Sigmoid colon (tissue), 7 donors: ENCODE measurements around the gene TIAM1. TPM values are rescaled to one million over a fixed set of nuclear protein-coding genes. Genes with fewer than 3 reads are reported as not detected.

Source experiments
- DNase-seq: peaks from one replicate; pipeline ENCODE4 v3.0.0-alpha.2; 2019
- H3K27ac ChIP-seq, 4 donors: fragments of 200-600 bp; sonication (generic); one replicate each; pipeline ENCODE4 v1.5.1; 2016 to 2019; ENCODE audit warnings: mild to moderate bottlenecking in 1 of 4
- H3K27me3 ChIP-seq, 3 donors: fragments of 200-600 bp; sonication (generic); one replicate each; pipeline ENCODE4 v1.5.1; 2019; ENCODE audit warnings: mild to moderate bottlenecking in 1 of 3
- H3K36me3 ChIP-seq, 4 donors: fragments of 200-600 bp; sonication (generic); one replicate each; pipeline ENCODE4 v1.5.1; 2016 to 2019
- H3K4me1 ChIP-seq, 4 donors: fragments of 200-600 bp; sonication (generic); one replicate each; pipeline ENCODE4 v1.5.1; 2017 to 2019
- H3K4me3 ChIP-seq, 4 donors: fragments of 200-600 bp; sonication (generic); one replicate each; pipeline ENCODE4 v1.5.1; 2017 to 2019; ENCODE audit warnings: mild to moderate bottlenecking in 2 of 4, moderate library complexity in 1 of 4
- H3K9me3 ChIP-seq, 4 donors: fragments of 200-600 bp in 3 of 4; sonication (generic) in 3 of 4; one replicate each; pipeline versions ENCODE4 v1.5.1 to v1.6.1; 2013 to 2019
- CTCF ChIP-seq, 4 experiments: fragments of 450-650 bp in 3 of 4; fragments of 200-600 bp in 1 of 4; IDR thresholded peaks; one replicate each; pipeline ENCODE4 v1.5.1; 2016 to 2019; ENCODE audit warnings: antibody characterized with exemption in 4 of 4, mild to moderate bottlenecking in 3 of 4, moderate library complexity in 2 of 4
- EP300 ChIP-seq, 4 donors: sonication (generic); formaldehyde crosslinking; IDR thresholded peaks; one replicate each; pipeline ENCODE4 v1.6.1; 2017; ENCODE audit warnings: antibody characterized with exemption in 4 of 4
- POLR2A ChIP-seq, 2 donors: fragments of 450-650 bp; IDR thresholded peaks; one replicate each; pipeline ENCODE4 v1.6.1; 2016; ENCODE audit warnings: antibody characterized with exemption in 2 of 2, mild to moderate bottlenecking in 2 of 2, moderate library complexity in 2 of 2
- POLR2AphosphoS5 ChIP-seq, 4 donors: sonication (generic); formaldehyde crosslinking; IDR thresholded peaks; one replicate each; pipeline ENCODE4 v1.6.1; 2017; ENCODE audit warnings: antibody characterized with exemption in 4 of 4
- WGBS, 2 donors: extraction: QIAGEN DNeasy Blood & Tissue Kit; methylation state at CpG; one replicate each; pipeline ENCODE4 v1.1.7; 2013; 5-methylcytosine and 5-hydroxymethylcytosine counted together
- intact Hi-C: fragments of 100-400 bp; cut with DNase I; formaldehyde crosslinking; loops from one replicate; pipeline ENCODE4 v1.15.1; 2023
- polyA plus RNA-seq, 3 donors: library from polyadenylated mRNA; stranded (reverse); fragments of 200-250 nt; gene quantifications; one replicate each; pipeline ENCODE4 v1.2.3, GENCODE V29; 2013
- total RNA-seq, 4 donors: library from RNA; depleted of rRNA; stranded (reverse); fragments of >200 nt; gene quantifications; one replicate each; pipeline ENCODE4 v1.1.0, GENCODE V29; 2016
- donor health status: healthy with polysubstance abuse.
- donor health status: Bipolar disorder and iron deficiency.
- donor health status: healthy.

TIAM1 gene
- total and polyA plus RNA-seq, 7 donors, result 1.2 to 20.5 (median 8.6) TPM

GRCh38 chr21:31290765-31291164 is 53.3 kb downstream of the TIAM1 start:
- H3K4me1 ChIP-seq, result no peaks in the 10 kb centered on the region
- intact Hi-C loops, result no loop called here
- no peak for DNase-seq
- no peaks in the 10 kb centered on the region for H3K27me3 ChIP-seq
- H3K4me3 ChIP-seq, result no peak overlapping the region
- H3K9me3 ChIP-seq, result no peaks in the 10 kb centered on the region
- no peaks in the 10 kb centered on the region for H3K36me3 ChIP-seq
- H3K27ac ChIP-seq, result no peak overlapping the region
- 94 to 95% methylated on average over 5 of the region's 5 CpGs for WGBS, 2 donors
- TF ChIP-seq EP300 (IDR thresholded peaks at IDR 0.05), result no peak
- TF ChIP-seq POLR2A (IDR thresholded peaks at IDR 0.05), result no peak
- TF ChIP-seq CTCF (IDR thresholded peaks at IDR 0.05), result no peak
- TF ChIP-seq POLR2AphosphoS5 (IDR thresholded peaks at IDR 0.05), result no peak

GRCh38 chr21:31289702-31290101 is 54.4 kb downstream of the TIAM1 start:
- Histone ChIP-seq H3K4me1 (no peaks in the 10 kb centered on the region), H3K27ac (no peak overlapping the region), H3K9me3 (no peaks in the 10 kb centered on the region), H3K4me3 (no peak overlapping the region), H3K36me3 (no peaks in the 10 kb centered on the region), H3K27me3 (no peaks in the 10 kb centered on the region)
- TF ChIP-seq CTCF (IDR thresholded peaks at IDR 0.05), result no peak
- TF ChIP-seq EP300 (IDR thresholded peaks at IDR 0.05), result no peak
- no peak for TF ChIP-seq POLR2AphosphoS5 (IDR thresholded peaks at IDR 0.05)
- TF ChIP-seq POLR2A (IDR thresholded peaks at IDR 0.05), result no peak
- no peak for DNase-seq
- 65 to 74% methylated on average over 4 of the region's 4 CpGs for WGBS, 2 donors
- intact Hi-C loops, result no loop called here

- no peaks in the 10 kb centered on the region for H3K4me1 ChIP-seq
- H3K27ac ChIP-seq, result no peak overlapping the region
- no peak for DNase-seq
- no peak for TF ChIP-seq POLR2A (IDR thresholded peaks at IDR 0.05)
- no peak for TF ChIP-seq CTCF (IDR thresholded peaks at IDR 0.05)
- H3K4me3 ChIP-seq, result no peak overlapping the region
- H3K36me3 ChIP-seq, result no peaks in the 10 kb centered on the region
- WGBS, 2 donors, result 91 to 92% methylated on average over 3 of the region's 3 CpGs
- no peaks in the 10 kb centered on the region for H3K9me3 ChIP-seq
- intact Hi-C loops, result no loop called here
- H3K27me3 ChIP-seq, result no peaks in the 10 kb centered on the region
Observed at GRCh38 chr21:31288191-31288590, 55.9 kb downstream of the TIAM1 start.

GRCh38 chr21:31287201-31287600 is 56.9 kb downstream of the TIAM1 start:
- DNase-seq, result no peak
- no peaks in the 10 kb centered on the region for H3K36me3 ChIP-seq
- H3K9me3 ChIP-seq, result no peaks in the 10 kb centered on the region
- H3K27ac ChIP-seq, result no peak overlapping the region
- no peaks in the 10 kb centered on the region for H3K4me1 ChIP-seq
- TF ChIP-seq POLR2A (IDR thresholded peaks at IDR 0.05), result no peak
- no peak for TF ChIP-seq CTCF (IDR thresholded peaks at IDR 0.05)
- TF ChIP-seq EP300 (IDR thresholded peaks at IDR 0.05), result no peak
- TF ChIP-seq POLR2AphosphoS5 (IDR thresholded peaks at IDR 0.05), result no peak
- intact Hi-C loops, result no loop called here
- H3K27me3 ChIP-seq, result no peaks in the 10 kb centered on the region
- 94% methylated on average over 2 of the region's 2 CpGs for WGBS, 2 donors
- H3K4me3 ChIP-seq, result no peak overlapping the region

- no peaks in the 10 kb centered on the region for H3K9me3 ChIP-seq
Observed at GRCh38 chr21:31286621-31287020, 57.4 kb downstream of the TIAM1 start.

More at GRCh38 chr21:31286621-31287020, 57.4 kb downstream of the TIAM1 start:
- TF ChIP-seq POLR2AphosphoS5 (IDR thresholded peaks at IDR 0.05) (no peak), EP300 (IDR thresholded peaks at IDR 0.05) (no peak), POLR2A (IDR thresholded peaks at IDR 0.05) (no peak), CTCF (IDR thresholded peaks at IDR 0.05) (no peak)
- Histone ChIP-seq H3K36me3 (no peaks in the 10 kb centered on the region), H3K27me3 (no peaks in the 10 kb centered on the region), H3K27ac (no peak overlapping the region), H3K4me1 (no peaks in the 10 kb centered on the region), H3K4me3 (no peak overlapping the region)
- no peak for DNase-seq
- intact Hi-C loops, result no loop called here
- WGBS, 2 donors, result 95 to 98% methylated on average over 1 of the region's 1 CpG
